GM19328 (cell line): Measurements from ENCODE around the gene IQCC.

Source experiments
- ATAC-seq: cut with Tn5 transposase; IDR thresholded peaks from one replicate; pipeline ENCODE4 v1.9.1; 2021; ENCODE audit warnings: mild to moderate bottlenecking, moderate library complexity; ENCODE audit not compliant: unreplicated experiment

Gene IQCC

GRCh38 chr1:32255072-32256071, 49.9 kb downstream of the IQCC start:
- ATAC-seq = no peak

GRCh38 chr1:32256473-32257226, 51.2 kb downstream of the IQCC start:
- ATAC-seq = no peak

GRCh38 chr1:32257227-32257508, 51.7 kb downstream of the IQCC start:
- ATAC-seq = no peak
